SH-SY5Y (cell line): ENCODE results near the gene CNTN6.

Experiments
- GATA2 ChIP-seq: IDR thresholded peaks from 2 replicates; pipeline ENCODE4 v1.6.1; 2011; ENCODE audit warnings: mild to moderate bottlenecking, low read depth, low read length
- GATA3 ChIP-seq: IDR thresholded peaks from 2 replicates; pipeline ENCODE4 v1.6.1; 2011; ENCODE audit warnings: low read depth, mild to moderate bottlenecking, low read length, moderate library complexity

DNA sequence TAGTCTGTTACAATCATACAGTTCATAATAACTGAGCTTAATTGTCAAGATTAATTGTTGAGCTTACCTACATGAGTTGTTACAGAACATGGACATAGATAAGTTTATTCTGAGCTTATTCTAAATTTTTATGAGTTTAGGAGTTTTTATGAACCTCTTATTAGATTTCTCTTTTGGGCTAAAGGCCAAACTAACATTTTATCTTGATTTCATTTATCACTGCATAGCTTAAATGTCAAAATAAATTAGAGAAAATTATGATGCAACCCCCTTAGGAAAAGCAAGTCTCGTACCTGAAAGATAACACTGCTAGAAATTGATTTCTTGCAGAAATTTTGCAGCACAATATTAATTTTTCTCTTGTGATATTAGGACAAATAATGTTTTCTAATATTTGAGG is 54.5 kb downstream of the CNTN6 start:
- peak; percentile 64 for TF ChIP-seq GATA3
- TF ChIP-seq GATA2, result no peak
